Progenitor cell of endocrine pancreas (in vitro differentiated cells): Measurements from ENCODE around the gene CCDC81. TPM values are rescaled to one million over a fixed set of nuclear protein-coding genes. Genes with fewer than 3 reads are reported as not detected.

Experiments used
- DNase-seq: peaks from one replicate; pipeline ENCODE4 v3.0.0; 2021; ENCODE audit warnings: low spot score; ENCODE audit not compliant: unreplicated experiment
- H3K27ac Mint-ChIP-seq: 2 replicates; pipeline ENCODE4 v1.8.0; 2021; ENCODE audit warnings: mild to moderate bottlenecking, moderate library complexity, mixed read lengths
- H3K27me3 Mint-ChIP-seq: 2 replicates; pipeline ENCODE4 v1.8.0; 2021; ENCODE audit warnings: mixed read lengths
- H3K36me3 Mint-ChIP-seq: 2 replicates; pipeline ENCODE4 v1.8.0; 2022; ENCODE audit warnings: mixed read lengths; ENCODE audit not compliant: insufficient read depth
- H3K4me1 Mint-ChIP-seq: 2 replicates; pipeline ENCODE4 v1.8.0; 2021; ENCODE audit warnings: low read depth, mixed read lengths
- H3K4me3 Mint-ChIP-seq: 2 replicates; pipeline ENCODE4 v1.8.0; 2021; ENCODE audit warnings: low read depth, mild to moderate bottlenecking, moderate library complexity, mixed read lengths
- H3K9me3 Mint-ChIP-seq: 2 replicates; pipeline ENCODE4 v1.8.0; 2021; ENCODE audit warnings: low read depth, mixed read lengths
- CTCF ChIP-seq: fragments of 200-600 bp; sonication (generic); IDR thresholded peaks from one replicate; pipeline ENCODE4 v1.5.0; 2021; ENCODE audit warnings: antibody characterized with exemption, mild to moderate bottlenecking; ENCODE audit not compliant: unreplicated experiment
- total RNA-seq: library from RNA; stranded (reverse); gene quantifications from 2 replicates; pipeline ENCODE4 v1.2.1, GENCODE V29; 2021

The CCDC81 gene
- total RNA-seq, 1 donor from 2014 or later: 1.3 TPM

GRCh38 chr11:86369668-86370067 is 5.0 kb upstream of the CCDC81 start:
- H3K4me1 Mint-ChIP-seq: peaks cover 6% of the 10 kb centered on the region
- H3K27me3 Mint-ChIP-seq: peaks cover under 1% of the 10 kb centered on the region
- H3K4me3 Mint-ChIP-seq: no peak overlapping the region
- H3K27ac Mint-ChIP-seq: no peak overlapping the region
- H3K36me3 Mint-ChIP-seq: peaks cover 3% of the 10 kb centered on the region
- DNase-seq: no peak
- TF ChIP-seq CTCF: no peak
- peaks cover 8% of the 10 kb centered on the region for H3K9me3 Mint-ChIP-seq

GRCh38 chr11:86370171-86370570 is 4.5 kb upstream of the CCDC81 start:
- H3K27ac Mint-ChIP-seq: no peak overlapping the region
- peaks cover 3% of the 10 kb centered on the region for H3K36me3 Mint-ChIP-seq
- no peak for DNase-seq
- peaks cover 7% of the 10 kb centered on the region for H3K4me1 Mint-ChIP-seq
- TF ChIP-seq CTCF: no peak
- peaks cover 3% of the 10 kb centered on the region for H3K27me3 Mint-ChIP-seq
- H3K9me3 Mint-ChIP-seq: peaks cover 8% of the 10 kb centered on the region
- no peak overlapping the region for H3K4me3 Mint-ChIP-seq

- peaks cover 7% of the 10 kb centered on the region for H3K4me1 Mint-ChIP-seq
- H3K27ac Mint-ChIP-seq: peak overlapping the region; percentile 56
These were observed 3.6 kb upstream of the CCDC81 start for GRCh38 chr11:86370922-86371594.

GRCh38 chr11:86372041-86372440 is 2.6 kb upstream of the CCDC81 start:
- H3K9me3 Mint-ChIP-seq: peaks cover 8% of the 10 kb centered on the region
- peaks cover 7% of the 10 kb centered on the region for H3K4me1 Mint-ChIP-seq
- H3K27ac Mint-ChIP-seq: no peak overlapping the region
- H3K4me3 Mint-ChIP-seq: no peak overlapping the region
- DNase-seq: no peak
- peaks cover 3% of the 10 kb centered on the region for H3K27me3 Mint-ChIP-seq
- H3K36me3 Mint-ChIP-seq: peaks cover 3% of the 10 kb centered on the region
- TF ChIP-seq CTCF: no peak

More at GRCh38 chr11:86370922-86371594, 3.6 kb upstream of the CCDC81 start:
- Mint-ChIP-seq H3K36me3 (peaks cover 3% of the 10 kb centered on the region), H3K9me3 (peaks cover 8% of the 10 kb centered on the region), H3K27me3 (peaks cover 3% of the 10 kb centered on the region), H3K4me3 (no peak overlapping the region)
- TF ChIP-seq CTCF: no peak
- no peak for DNase-seq

GRCh38 chr11:86372586-86372985 is 2.1 kb upstream of the CCDC81 start:
- DNase-seq: no peak
- no peak overlapping the region for H3K4me3 Mint-ChIP-seq
- H3K4me1 Mint-ChIP-seq: peaks cover 7% of the 10 kb centered on the region
- no peak overlapping the region for H3K27ac Mint-ChIP-seq
- peaks cover 8% of the 10 kb centered on the region for H3K9me3 Mint-ChIP-seq
- peaks cover 3% of the 10 kb centered on the region for H3K36me3 Mint-ChIP-seq
- H3K27me3 Mint-ChIP-seq: peaks cover 3% of the 10 kb centered on the region
- no peak for TF ChIP-seq CTCF
